ENCODE data around the gene TCF7. TPM values are rescaled to one million over a fixed set of nuclear protein-coding genes. Genes with fewer than 3 reads are reported as not detected.

Gene TCF7
- polyA plus RNA-seq, 1 experiment: 0.78 TPM

GRCh38 chr5:134140530-134141201 lies 26.2 kb downstream of the TCF7 start:
- H3K36me3 ChIP-seq (ENCODE audit: control insufficient read depth, insufficient read depth, low read length): peaks cover 22% of the 10 kb centered on the region
- TF ChIP-seq CTCF (IDR thresholded peaks at IDR 0.05; ENCODE audit: insufficient read depth, low read depth, low read length): peak; percentile 88
- ChIA-PET POLR2A (no interaction called here), CTCF (interaction anchor here (0.6 to 17.5 kb wide), 24 partner anchors 11 to 1027 kb away, joined by 3 to 381 read pairs (median 5); partner anchors contain the start of gene VDAC1)
- no peak overlapping the region for H3K4me3 ChIP-seq (ENCODE audit: low read depth, low read length)
- DNase-seq (ENCODE audit: low read depth): no peak
- H3K27me3 ChIP-seq (ENCODE audit: control insufficient read depth, insufficient read depth, low read length): no peaks in the 10 kb centered on the region

- H3K27me3 ChIP-seq (ENCODE audit: control insufficient read depth, insufficient read depth, low read length): no peaks in the 10 kb centered on the region
- POLR2A ChIA-PET: no interaction called here
- TF ChIP-seq CTCF (IDR thresholded peaks at IDR 0.05; ENCODE audit: insufficient read depth, low read depth, low read length): 0 out of 2 replicates have a peak, but pooled peaks have one; percentile 12
- H3K4me3 ChIP-seq (ENCODE audit: low read depth, low read length): no peak overlapping the region
- CTCF ChIA-PET: interaction anchor here (0.5 to 17.5 kb wide), 21 partner anchors 10 to 602 kb away, joined by 3 to 381 read pairs (median 7); partner anchors contain the start of gene VDAC1
- no peak for DNase-seq (ENCODE audit: low read depth)
- H3K36me3 ChIP-seq (ENCODE audit: control insufficient read depth, insufficient read depth, low read length): peaks cover 20% of the 10 kb centered on the region
These were observed 27.0 kb downstream of the TCF7 start for GRCh38 chr5:134141331-134142050.

- H3K4me3 ChIP-seq (ENCODE audit: low read depth, low read length): no peak overlapping the region
- no peak for DNase-seq (ENCODE audit: low read depth)
- CTCF ChIA-PET: interaction anchor here (1.6 to 17.5 kb wide), 6 partner anchors 10 to 107 kb away, joined by 3 to 381 read pairs (median 35); no protein-coding TSS in a partner anchor
- POLR2A ChIA-PET: no interaction called here
- H3K27me3 ChIP-seq (ENCODE audit: control insufficient read depth, insufficient read depth, low read length): no peaks in the 10 kb centered on the region
- H3K36me3 ChIP-seq (ENCODE audit: control insufficient read depth, insufficient read depth, low read length): peaks cover 16% of the 10 kb centered on the region
- no peak for TF ChIP-seq CTCF (IDR thresholded peaks at IDR 0.05; ENCODE audit: insufficient read depth, low read depth, low read length)
These were observed 27.6 kb downstream of the TCF7 start for GRCh38 chr5:134142052-134142451.

GRCh38 chr5:134142806-134143205 lies 28.3 kb downstream of the TCF7 start:
- Histone ChIP-seq H3K36me3 (ENCODE audit: control insufficient read depth, insufficient read depth, low read length) (peaks cover 14% of the 10 kb centered on the region), H3K27me3 (ENCODE audit: control insufficient read depth, insufficient read depth, low read length) (no peaks in the 10 kb centered on the region), H3K4me3 (ENCODE audit: low read depth, low read length) (no peak overlapping the region)
- DNase-seq (ENCODE audit: low read depth): no peak
- POLR2A ChIA-PET: no interaction called here
- CTCF ChIA-PET: interaction anchor here (1.1 to 17.5 kb wide), 4 partner anchors 9 to 147 kb away, joined by 3 to 381 read pairs (median 78); no protein-coding TSS in a partner anchor
- no peak for TF ChIP-seq CTCF (IDR thresholded peaks at IDR 0.05; ENCODE audit: insufficient read depth, low read depth, low read length)

GRCh38 chr5:134143431-134143830 lies 28.9 kb downstream of the TCF7 start:
- no peak for DNase-seq (ENCODE audit: low read depth)
- ChIA-PET POLR2A (no interaction called here), CTCF (interaction anchor here (1.1 to 17.5 kb wide), 4 partner anchors 8 to 146 kb away, joined by 3 to 381 read pairs (median 78); no protein-coding TSS in a partner anchor)
- Histone ChIP-seq H3K4me3 (ENCODE audit: low read depth, low read length) (no peak overlapping the region), H3K27me3 (ENCODE audit: control insufficient read depth, insufficient read depth, low read length) (no peaks in the 10 kb centered on the region), H3K36me3 (ENCODE audit: control insufficient read depth, insufficient read depth, low read length) (peaks cover 14% of the 10 kb centered on the region)
- TF ChIP-seq CTCF (IDR thresholded peaks at IDR 0.05; ENCODE audit: insufficient read depth, low read depth, low read length): no peak

Data from BJ (cell line).